H9 (cell line): ENCODE measurements around the gene CDKAL1. TPM values are rescaled to one million over a fixed set of nuclear protein-coding genes. Genes with fewer than 3 reads are reported as not detected.
"Not testable (repeated sequence)": the region's sequence is repeated elsewhere in the genome, so short reads cannot be mapped to it uniquely, and the experiment has no call there.

Experiments
- DNase-seq: peaks from one replicate; pipeline ENCODE4 v3.0.0-alpha.2; 2017
- H2AFZ ChIP-seq: one replicate; pipeline ENCODE4 v1.6.1; 2013; ENCODE audit warnings: mild to moderate bottlenecking, low read length, control low read depth, moderate library complexity
- H2AK5ac ChIP-seq: 2 replicates; pipeline ENCODE4 v1.6.1; 2013; ENCODE audit warnings: low read length, control low read depth, mixed read lengths; ENCODE audit not compliant: insufficient read length
- H2BK120ac ChIP-seq: one replicate; pipeline ENCODE4 v1.6.1; 2013; ENCODE audit warnings: low read depth, mild to moderate bottlenecking, low read length, control low read depth, inconsistent platforms; ENCODE audit not compliant: poor library complexity, severe bottlenecking
- H2BK12ac ChIP-seq: 2 replicates; pipeline ENCODE4 v1.6.1; 2013; ENCODE audit warnings: low read length, control low read depth, mixed read lengths, low read depth; ENCODE audit not compliant: insufficient read length
- H2BK15ac ChIP-seq: 2 replicates; pipeline ENCODE4 v1.6.1; 2013; ENCODE audit warnings: low read depth, low read length, control low read depth
- H2BK20ac ChIP-seq: one replicate; pipeline ENCODE4 v1.6.1; 2013; ENCODE audit warnings: low read depth, mild to moderate bottlenecking, low read length, control low read depth, inconsistent platforms; ENCODE audit not compliant: poor library complexity, severe bottlenecking
- H2BK5ac ChIP-seq: 2 replicates; pipeline ENCODE4 v1.6.1; 2013; ENCODE audit warnings: low read length, control low read depth, mixed read lengths; ENCODE audit not compliant: insufficient read length
- H3K14ac ChIP-seq: 2 replicates; pipeline ENCODE4 v1.6.1; 2013; ENCODE audit warnings: low read length, control low read depth; ENCODE audit not compliant: insufficient read depth
- H3K18ac ChIP-seq: 2 replicates; pipeline ENCODE4 v1.6.1; 2013; ENCODE audit warnings: low read depth, mild to moderate bottlenecking, mixed read lengths, low read length, control low read depth; ENCODE audit not compliant: insufficient read length
- H3K23ac ChIP-seq: 2 replicates; pipeline ENCODE4 v1.6.1; 2013; ENCODE audit warnings: low read length, control low read depth, mixed read lengths, low read depth; ENCODE audit not compliant: insufficient read length
- H3K23me2 ChIP-seq: 2 replicates; pipeline ENCODE4 v1.6.1; 2013; ENCODE audit warnings: low read depth, mild to moderate bottlenecking, mixed read lengths, low read length, control low read depth; ENCODE audit not compliant: insufficient read length, poor library complexity, severe bottlenecking
- H3K27ac ChIP-seq: 2 replicates; pipeline ENCODE4 v1.5.1; 2013; ENCODE audit warnings: low read length, control low read depth, mixed read lengths, low read depth; ENCODE audit not compliant: insufficient read length
- H3K27me3 ChIP-seq: 2 replicates; pipeline ENCODE4 v1.6.1; 2013; ENCODE audit warnings: low read length, control low read depth, inconsistent platforms; ENCODE audit not compliant: insufficient read depth
- H3K4ac ChIP-seq: 2 replicates; pipeline ENCODE4 v1.6.1; 2013; ENCODE audit warnings: low read depth, mild to moderate bottlenecking, control low read depth, inconsistent platforms, low read length, moderate library complexity
- H3K4me1 ChIP-seq: 2 replicates; pipeline ENCODE4 v1.6.1; 2013; ENCODE audit warnings: low read length, control low read depth, inconsistent platforms; ENCODE audit not compliant: insufficient read depth
- H3K4me2 ChIP-seq: 2 replicates; pipeline ENCODE4 v1.6.1; 2013; ENCODE audit warnings: low read length, control low read depth, mixed read lengths; ENCODE audit not compliant: insufficient read length, insufficient read depth
- H3K56ac ChIP-seq: 2 replicates; pipeline ENCODE4 v1.6.1; 2013; ENCODE audit warnings: low read depth, mild to moderate bottlenecking, mixed read lengths, low read length, control low read depth; ENCODE audit not compliant: insufficient read length
- H3K79me1 ChIP-seq: 2 replicates; pipeline ENCODE4 v1.6.1; 2013; ENCODE audit warnings: low read depth, mild to moderate bottlenecking, moderate library complexity, low read length, control low read depth, inconsistent platforms; ENCODE audit not compliant: insufficient read depth, poor library complexity, severe bottlenecking
- H3K79me2 ChIP-seq: 2 replicates; pipeline ENCODE4 v1.6.1; 2013; ENCODE audit warnings: low read length, control low read depth, inconsistent platforms; ENCODE audit not compliant: insufficient read depth
- H3K9ac ChIP-seq: 2 replicates; pipeline ENCODE4 v1.6.1; 2013; ENCODE audit warnings: low read length, control low read depth, mixed read lengths; ENCODE audit not compliant: insufficient read length; ENCODE audit errors: extremely low read depth
- H3K9me3 ChIP-seq: one replicate; pipeline ENCODE4 v1.6.1; 2013; ENCODE audit warnings: low read depth, low read length, inconsistent platforms; ENCODE audit not compliant: control insufficient read depth
- H3T11ph ChIP-seq: one replicate; pipeline ENCODE4 v1.6.1; 2013; ENCODE audit warnings: mild to moderate bottlenecking, low read length, control low read depth, inconsistent platforms
- H4K20me1 ChIP-seq: one replicate; pipeline ENCODE4 v1.6.1; 2013; ENCODE audit not compliant: control insufficient read depth, insufficient read length, insufficient read depth
- H4K5ac ChIP-seq: 2 replicates; pipeline ENCODE4 v1.6.1; 2013; ENCODE audit warnings: low read depth, mild to moderate bottlenecking, mixed read lengths, low read length, control low read depth; ENCODE audit not compliant: insufficient read length
- H4K8ac ChIP-seq: replicated peaks from 2 replicates; pipeline ENCODE4 v1.6.1; 2013; ENCODE audit warnings: low read length, control low read depth, mixed read lengths, low read depth; ENCODE audit not compliant: insufficient read length
- H4K91ac ChIP-seq: 2 replicates; pipeline ENCODE4 v1.6.1; 2013; ENCODE audit warnings: low read depth, mild to moderate bottlenecking, moderate library complexity, mixed read lengths, low read length, control low read depth; ENCODE audit not compliant: insufficient read length
- H3K27ac Mint-ChIP-seq, 3 experiments: 2 replicates in 2 of 3; 3 replicates in 1 of 3; pipeline ENCODE4 v1.8.0; 2020 to 2021; ENCODE audit warnings: mixed read lengths in 3 of 3, mild to moderate bottlenecking in 1 of 3, moderate library complexity in 1 of 3
- H3K27me3 Mint-ChIP-seq: 2 replicates; pipeline ENCODE4 v1.8.0; 2021; ENCODE audit warnings: low read depth, mild to moderate bottlenecking, moderate library complexity, mixed read lengths
- H3K36me3 Mint-ChIP-seq, 3 experiments: 2 replicates in 2 of 3; 3 replicates in 1 of 3; pipeline ENCODE4 v1.8.0; 2020 to 2021; ENCODE audit warnings: low read depth in 3 of 3, mixed read lengths in 3 of 3; ENCODE audit not compliant: insufficient read depth in 1 of 3
- H3K4me1 Mint-ChIP-seq, 2 experiments: 2 replicates each; pipeline ENCODE4 v1.8.0; 2020; ENCODE audit warnings: mixed read lengths in 2 of 2
- H3K4me3 Mint-ChIP-seq, 2 experiments: 2 replicates in 1 of 2; 3 replicates in 1 of 2; pipeline ENCODE4 v1.8.0; 2020 to 2021; ENCODE audit warnings: mild to moderate bottlenecking in 2 of 2, mixed read lengths in 2 of 2, moderate library complexity in 1 of 2
- H3K9me3 Mint-ChIP-seq, 2 experiments: 2 replicates in 1 of 2; 3 replicates in 1 of 2; pipeline ENCODE4 v1.8.0; 2020; ENCODE audit warnings: mild to moderate bottlenecking in 2 of 2, mixed read lengths in 2 of 2, moderate library complexity in 1 of 2
- WGBS: extraction: QIAGEN DNeasy Blood & Tissue Kit; methylation state at CpG from one replicate; pipeline ENCODE4 v1.1.7; 2013; ENCODE audit warnings: missing lambda C conversion rate, low lambda C conversion rate, mixed read lengths; ENCODE audit not compliant: insufficient read length; ENCODE audit errors: extremely low coverage; 5-methylcytosine and 5-hydroxymethylcytosine counted together
- total RNA-seq: library from RNA; stranded (reverse); gene quantifications from 2 replicates; pipeline ENCODE4 v1.2.1, GENCODE V29; 2021
- TF ChIP-seq, protein P1 (sequence below): fragments of 200-600 bp; sonication (generic); conservative IDR thresholded peaks from 3 replicates; pipeline ENCODE4 v1.8.0; 2021; ENCODE audit warnings: antibody characterized with exemption, mild to moderate bottlenecking

The CDKAL1 gene
- total RNA-seq, 1 experiment from 2014 or later, result 23.0 TPM

- H3K36me3 Mint-ChIP-seq, result peaks cover 0 to 4% (median 2%) of the 10 kb centered on the region in 3 experiments; a peak in 2 of 7 replicates
- H3K9me3 ChIP-seq, result no peaks in the 10 kb centered on the region
- H3K27me3 ChIP-seq, result no peaks in the 10 kb centered on the region
- no peaks in the 10 kb centered on the region for H3K27me3 Mint-ChIP-seq
- no peak overlapping the region for H3K27ac ChIP-seq
- no peak overlapping the region for H3K4me3 Mint-ChIP-seq
- H4K20me1 ChIP-seq, result no peaks in the 10 kb centered on the region
- H2AK5ac ChIP-seq, result no peak overlapping the region
- H2BK120ac ChIP-seq, result no peak overlapping the region
- H3K9ac ChIP-seq, result no peak overlapping the region
- H3K27ac Mint-ChIP-seq, result no peak overlapping the region
- H3K4me1 Mint-ChIP-seq, result peaks cover 8 to 9% of the 10 kb centered on the region in 2 experiments
- no peak for DNase-seq
- no peak overlapping the region for H4K8ac ChIP-seq
- TF ChIP-seq, protein P1, sequence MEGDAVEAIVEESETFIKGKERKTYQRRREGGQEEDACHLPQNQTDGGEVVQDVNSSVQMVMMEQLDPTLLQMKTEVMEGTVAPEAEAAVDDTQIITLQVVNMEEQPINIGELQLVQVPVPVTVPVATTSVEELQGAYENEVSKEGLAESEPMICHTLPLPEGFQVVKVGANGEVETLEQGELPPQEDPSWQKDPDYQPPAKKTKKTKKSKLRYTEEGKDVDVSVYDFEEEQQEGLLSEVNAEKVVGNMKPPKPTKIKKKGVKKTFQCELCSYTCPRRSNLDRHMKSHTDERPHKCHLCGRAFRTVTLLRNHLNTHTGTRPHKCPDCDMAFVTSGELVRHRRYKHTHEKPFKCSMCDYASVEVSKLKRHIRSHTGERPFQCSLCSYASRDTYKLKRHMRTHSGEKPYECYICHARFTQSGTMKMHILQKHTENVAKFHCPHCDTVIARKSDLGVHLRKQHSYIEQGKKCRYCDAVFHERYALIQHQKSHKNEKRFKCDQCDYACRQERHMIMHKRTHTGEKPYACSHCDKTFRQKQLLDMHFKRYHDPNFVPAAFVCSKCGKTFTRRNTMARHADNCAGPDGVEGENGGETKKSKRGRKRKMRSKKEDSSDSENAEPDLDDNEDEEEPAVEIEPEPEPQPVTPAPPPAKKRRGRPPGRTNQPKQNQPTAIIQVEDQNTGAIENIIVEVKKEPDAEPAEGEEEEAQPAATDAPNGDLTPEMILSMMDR, result no peak
- H3K4me1 ChIP-seq, result no peaks in the 10 kb centered on the region
- H3T11ph ChIP-seq, result no peak overlapping the region
- H3K4ac ChIP-seq, result no peak overlapping the region
- no peak overlapping the region for H2BK20ac ChIP-seq
- no peak overlapping the region for H4K5ac ChIP-seq
- no peak overlapping the region for H3K4me2 ChIP-seq
- H3K23me2 ChIP-seq, result no peaks in the 10 kb centered on the region
- no peak overlapping the region for H3K14ac ChIP-seq
- no peak overlapping the region for H2BK12ac ChIP-seq
- H3K56ac ChIP-seq, result no peak overlapping the region
- H3K79me1 ChIP-seq, result no peaks in the 10 kb centered on the region
- H3K23ac ChIP-seq, result no peak overlapping the region
- no peaks in the 10 kb centered on the region for H3K79me2 ChIP-seq
- no peak overlapping the region for H4K91ac ChIP-seq
- H3K18ac ChIP-seq, result no peak overlapping the region
- no peaks in the 10 kb centered on the region; a peak in 1 of 5 replicates for H3K9me3 Mint-ChIP-seq
- no peak overlapping the region for H2BK5ac ChIP-seq
- H2BK15ac ChIP-seq, result no peak overlapping the region
- no peak overlapping the region for H2AFZ ChIP-seq
These were observed 221.4 kb downstream of the CDKAL1 start for GRCh38 chr6:20755631-20756030.

GRCh38 chr6:20756584-20757147 lies 222.4 kb downstream of the CDKAL1 start:
- not testable (repeated sequence) for H4K20me1 ChIP-seq, DNase-seq, H2AK5ac ChIP-seq, H3K36me3 Mint-ChIP-seq, H2BK5ac ChIP-seq, H3K4me1 Mint-ChIP-seq, H2AFZ ChIP-seq, H4K5ac ChIP-seq, H3K9me3 ChIP-seq, H3K9me3 Mint-ChIP-seq, H3K27ac ChIP-seq, H3K23ac ChIP-seq, H3K27me3 Mint-ChIP-seq, H3K27me3 ChIP-seq, H4K91ac ChIP-seq, H2BK15ac ChIP-seq, H3K9ac ChIP-seq, H3K4me1 ChIP-seq, H3K23me2 ChIP-seq, H2BK20ac ChIP-seq, H3K79me2 ChIP-seq, H3K4me3 Mint-ChIP-seq, H3T11ph ChIP-seq, H3K4me2 ChIP-seq, H3K79me1 ChIP-seq, H2BK120ac ChIP-seq, H2BK12ac ChIP-seq, H3K18ac ChIP-seq, H3K56ac ChIP-seq, H3K14ac ChIP-seq, H3K4ac ChIP-seq, H4K8ac ChIP-seq
- H3K27ac Mint-ChIP-seq, result peak overlapping the region in 1 of 3 experiments; percentile 29; a peak in 2 of 7 replicates
- no CpG with 5 or more reads among the region's 2 CpGs for WGBS
